GM18520 (cell line): ENCODE data around the gene TANGO2.

Source experiments
- ATAC-seq: cut with Tn5 transposase; IDR thresholded peaks from one replicate; pipeline ENCODE4 v1.9.1; 2021; ENCODE audit not compliant: unreplicated experiment

The TANGO2 gene

DNA sequence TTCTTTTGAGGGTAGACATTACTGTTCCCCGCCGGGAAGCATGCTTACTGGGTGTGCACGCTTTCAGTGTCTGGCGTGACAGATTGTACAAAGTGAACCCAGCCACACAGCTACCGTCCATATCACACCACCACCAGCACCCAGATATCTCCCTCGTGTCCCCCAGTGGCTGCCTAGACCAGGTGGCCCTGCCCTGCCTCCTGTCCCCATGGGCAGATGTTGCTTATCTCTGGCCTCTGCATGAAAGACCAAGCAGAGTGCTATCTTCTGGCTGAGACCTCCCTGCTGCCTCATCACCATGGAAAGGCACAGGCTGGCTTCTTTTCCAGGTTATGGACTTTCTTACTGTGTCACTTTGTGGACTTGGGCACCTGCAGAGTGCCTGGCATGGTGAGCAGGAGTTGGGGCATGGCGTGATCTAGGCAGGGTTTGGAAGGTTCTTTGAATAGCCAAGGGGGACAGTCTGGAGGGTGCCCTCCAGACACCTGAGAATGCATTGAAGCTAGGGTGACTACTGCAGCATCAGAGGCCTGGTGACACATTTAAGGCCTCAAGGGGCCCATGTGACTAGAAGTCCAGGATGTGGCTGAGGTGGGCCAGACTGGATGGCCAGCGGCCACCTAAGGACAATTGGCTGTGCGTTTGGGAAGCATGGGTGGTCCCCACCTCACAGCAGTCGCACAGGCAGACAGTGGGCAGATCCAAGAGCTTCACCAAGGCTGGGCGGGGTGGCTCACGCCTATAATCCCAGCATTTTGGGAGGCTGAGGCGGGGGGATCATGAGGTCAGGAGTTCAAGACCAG is 4.7 kb downstream of the TANGO2 start:
- no peak for ATAC-seq

DNA sequence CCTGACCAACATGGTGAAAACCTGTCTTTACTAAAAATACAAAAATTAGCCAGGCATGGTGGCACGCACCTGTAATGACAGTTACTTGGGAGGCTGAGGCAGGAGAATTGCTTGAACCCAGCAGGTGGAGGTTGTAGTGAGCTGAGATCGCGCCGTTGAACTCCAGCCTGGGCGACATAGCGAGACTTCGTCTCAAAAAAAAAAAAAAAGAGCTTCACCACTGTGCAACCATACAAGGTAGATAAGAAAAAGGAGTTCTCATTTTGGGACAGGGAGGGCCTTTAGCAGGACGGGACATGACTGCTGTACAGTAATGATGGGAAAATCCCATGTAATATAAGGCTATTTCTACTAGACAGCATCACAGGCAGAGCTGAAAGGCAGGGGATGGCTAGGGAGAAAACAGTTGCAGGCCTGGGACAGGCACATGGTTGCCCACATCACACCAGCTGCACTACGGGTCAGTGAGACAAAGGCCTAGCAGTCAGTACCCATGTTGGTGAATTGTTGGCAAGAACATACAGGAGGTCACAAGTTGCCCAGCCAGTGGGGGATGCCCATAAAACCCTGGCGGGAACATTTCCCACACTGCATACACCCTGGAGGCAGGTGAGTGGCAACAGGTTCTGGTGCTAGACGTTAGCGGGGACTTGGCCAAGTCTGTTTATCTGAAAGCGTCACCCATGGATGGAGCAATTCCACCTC is 5.4 kb downstream of the TANGO2 start:
- no peak for ATAC-seq

DNA sequence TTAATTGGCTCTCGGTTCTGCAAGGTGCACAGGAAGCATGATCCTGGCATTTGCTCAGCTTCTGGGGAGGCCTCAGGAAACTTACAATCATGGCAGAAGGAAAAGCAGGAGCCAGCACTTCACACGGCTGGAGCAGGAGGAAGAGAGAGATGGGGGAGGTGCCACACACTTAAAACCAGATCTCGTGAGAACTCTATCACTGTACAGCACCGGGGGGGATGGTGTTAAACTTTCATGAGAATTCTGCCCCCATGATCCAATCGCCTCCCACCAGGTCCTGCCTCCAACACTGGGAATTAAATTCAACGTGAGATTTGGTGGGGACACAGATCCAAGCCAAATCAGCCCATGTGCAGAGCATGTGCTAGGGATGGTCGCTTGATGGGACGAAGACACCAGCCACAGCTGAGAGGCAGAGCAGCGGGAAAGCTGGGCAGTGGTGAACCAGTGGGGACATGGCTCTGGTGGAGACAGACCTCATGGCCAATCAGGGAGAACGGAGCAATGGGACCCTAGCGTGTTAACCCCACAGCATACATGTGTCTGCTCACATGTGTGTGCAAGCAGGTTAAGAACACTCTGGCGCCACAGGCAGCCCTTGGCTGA is 6.2 kb downstream of the TANGO2 start:
- no peak for ATAC-seq

DNA sequence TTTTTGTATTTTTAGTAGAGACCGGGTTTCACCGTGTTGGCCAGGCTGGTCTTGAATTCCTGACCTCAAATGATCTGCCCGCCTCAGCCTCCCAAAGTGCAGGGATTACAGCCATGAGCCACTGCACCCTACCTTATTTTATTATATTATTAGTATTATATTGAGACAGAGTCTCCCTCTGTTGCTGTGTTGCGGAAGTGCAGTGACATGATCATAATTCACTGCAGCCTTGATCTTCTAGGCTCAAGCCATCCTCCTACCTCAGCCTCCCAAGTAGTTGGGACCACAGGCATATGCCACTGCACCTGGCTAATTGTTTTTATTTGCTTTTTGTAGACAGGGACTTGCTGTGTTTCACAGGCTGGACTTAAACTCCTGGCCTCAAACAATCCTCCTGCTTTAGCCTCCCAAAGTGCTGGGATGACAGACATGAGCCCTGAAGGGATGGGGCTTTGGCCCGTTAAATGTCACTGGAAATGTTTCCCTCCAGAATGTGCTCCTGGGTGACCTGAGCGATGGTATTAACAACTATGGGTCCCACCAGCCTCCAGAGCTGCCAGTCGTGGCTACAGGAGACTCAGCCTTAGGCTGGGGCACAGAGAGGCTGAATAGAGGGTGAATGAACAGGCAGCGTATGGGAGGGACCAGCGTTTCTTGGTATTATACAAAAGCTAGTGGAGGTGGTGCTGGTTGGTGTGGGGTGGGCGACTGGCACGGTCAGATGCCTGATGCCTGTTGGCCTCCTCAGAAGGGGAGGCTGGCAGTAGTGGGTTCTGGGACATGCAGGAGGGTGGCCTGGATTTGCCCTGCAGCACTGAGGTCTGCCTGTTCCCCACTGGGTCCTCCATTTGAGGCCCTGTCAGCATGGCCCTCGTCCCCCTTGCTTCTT is 7.3 kb downstream of the TANGO2 start:
- no peak for ATAC-seq

DNA sequence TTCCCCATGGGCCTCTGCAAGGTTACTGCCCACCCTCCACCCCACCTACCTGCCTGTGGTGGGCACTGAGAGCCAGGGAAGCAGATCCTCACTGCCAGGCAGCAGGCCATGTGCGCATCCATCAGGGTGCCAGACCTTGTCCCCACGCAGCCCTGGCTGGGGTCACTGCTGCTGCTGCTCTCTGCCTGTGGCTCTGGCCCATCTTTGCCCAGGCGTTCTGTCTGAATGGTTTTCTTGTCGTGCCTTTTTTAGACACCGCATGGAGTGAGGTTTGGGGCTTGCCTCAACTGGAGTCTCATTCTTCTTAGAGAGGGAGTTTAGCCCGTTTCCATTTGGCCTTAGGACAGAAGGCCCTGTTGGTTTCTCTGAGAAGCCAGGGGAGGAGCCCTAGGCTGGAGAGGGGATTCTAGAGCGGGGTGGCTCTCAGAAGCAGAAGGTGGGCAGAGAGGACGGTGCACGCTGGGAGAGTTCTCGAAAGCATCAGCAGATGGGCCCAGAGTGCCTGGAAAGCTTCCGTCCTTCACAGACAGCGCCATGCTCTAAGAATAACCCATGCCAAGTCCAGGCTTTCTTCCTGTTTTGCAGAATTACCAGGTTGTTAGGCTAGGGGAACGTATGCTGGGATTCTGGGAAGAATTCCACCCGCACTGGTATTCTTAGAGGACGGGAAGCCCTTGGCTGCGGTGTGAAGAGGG is 8.1 kb downstream of the TANGO2 start:
- no peak for ATAC-seq

DNA sequence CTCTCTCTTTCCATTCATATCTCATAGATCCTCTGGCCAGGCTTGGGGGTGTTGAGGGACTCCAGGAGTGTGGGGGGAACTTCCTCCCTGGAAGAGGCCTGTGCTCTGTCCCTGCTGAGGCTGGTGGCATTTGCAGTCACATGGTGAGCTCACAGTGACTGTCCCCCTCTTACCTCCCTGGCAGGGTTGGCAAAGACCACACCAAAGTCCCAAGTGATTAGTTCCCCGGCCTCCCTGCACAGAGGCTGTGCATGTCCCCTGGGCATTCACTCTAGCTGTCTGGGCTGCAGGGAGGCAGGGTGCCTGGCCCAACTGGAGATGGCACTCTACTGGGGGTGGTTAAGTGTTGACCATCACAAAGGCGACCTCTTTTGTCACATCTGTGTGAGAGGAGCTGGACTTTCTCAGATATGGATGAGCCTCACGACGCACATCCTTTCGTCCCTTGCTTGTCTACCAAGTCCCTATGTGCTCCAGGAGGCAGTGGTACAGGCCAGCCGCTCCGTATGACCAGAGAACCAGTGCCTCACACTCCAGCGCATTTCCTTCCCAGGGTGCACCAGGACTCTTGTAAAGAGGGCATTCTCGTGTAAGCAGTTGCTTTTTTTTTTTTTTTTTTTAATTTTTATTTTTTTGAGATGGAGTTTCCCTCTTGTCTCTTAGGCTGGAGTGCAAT is 8.8 kb downstream of the TANGO2 start:
- no peak for ATAC-seq

DNA sequence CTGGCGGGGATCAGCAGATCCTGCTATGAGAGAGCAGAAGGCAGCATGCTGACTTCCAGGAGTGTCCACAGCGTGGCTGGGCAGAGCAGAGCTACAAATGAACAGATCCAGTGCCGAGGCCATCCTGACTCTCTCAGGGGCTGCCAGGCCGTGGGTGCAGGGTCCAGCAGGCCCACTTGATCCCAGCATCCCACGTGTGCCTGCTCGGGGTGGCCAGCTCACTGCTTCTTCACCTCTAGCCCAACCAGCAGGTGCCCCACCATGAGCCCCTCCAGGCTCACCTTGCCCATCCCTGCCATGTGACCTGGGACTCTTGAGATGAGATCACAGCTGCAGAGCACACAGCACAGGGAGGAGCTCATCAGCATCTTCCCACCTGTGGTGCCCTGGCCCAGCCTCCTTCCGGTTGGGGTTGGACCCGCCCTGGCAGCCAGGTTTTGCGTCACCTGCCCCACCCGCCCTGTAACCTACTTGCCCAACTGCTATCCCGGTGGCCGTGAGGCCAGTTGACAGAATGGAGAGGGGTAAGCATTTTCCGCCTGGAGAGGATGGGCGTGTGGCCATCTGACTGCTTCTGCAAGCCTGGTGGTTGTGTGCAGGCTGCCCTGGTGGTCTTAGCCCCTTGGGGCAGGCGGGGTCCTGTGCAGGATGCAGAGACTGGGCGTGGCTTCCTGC is 11.0 kb downstream of the TANGO2 start:
- ATAC-seq, result no peak

DNA sequence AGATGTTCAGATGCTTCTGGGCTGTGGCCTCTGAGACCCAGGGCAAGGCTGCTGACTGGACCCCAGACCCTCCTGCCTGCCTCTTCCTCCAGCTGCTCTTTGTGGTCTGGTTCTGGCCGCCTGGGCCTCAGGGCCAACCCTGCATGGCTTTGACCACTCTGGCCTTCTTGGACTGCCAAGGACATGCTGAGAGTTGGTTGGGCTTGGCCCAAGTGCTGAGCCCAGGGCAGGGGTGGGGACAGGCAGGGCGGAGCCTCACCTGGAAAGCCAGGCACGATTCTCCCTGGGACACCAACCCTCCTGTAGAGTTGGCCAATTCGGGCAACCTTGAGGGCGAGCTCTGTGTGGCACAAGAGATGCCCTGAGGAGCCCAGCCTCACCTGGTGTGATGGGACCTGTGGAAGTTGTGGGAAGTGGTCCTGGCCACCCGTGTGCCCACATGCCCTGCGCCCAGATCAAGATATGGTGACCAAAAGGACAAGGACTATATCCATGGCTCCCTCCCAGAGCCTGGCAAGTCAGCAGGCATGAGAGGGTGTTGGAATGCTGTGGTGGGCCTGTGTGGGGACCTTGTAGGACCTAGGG is 11.6 kb downstream of the TANGO2 start:
- no peak for ATAC-seq

DNA sequence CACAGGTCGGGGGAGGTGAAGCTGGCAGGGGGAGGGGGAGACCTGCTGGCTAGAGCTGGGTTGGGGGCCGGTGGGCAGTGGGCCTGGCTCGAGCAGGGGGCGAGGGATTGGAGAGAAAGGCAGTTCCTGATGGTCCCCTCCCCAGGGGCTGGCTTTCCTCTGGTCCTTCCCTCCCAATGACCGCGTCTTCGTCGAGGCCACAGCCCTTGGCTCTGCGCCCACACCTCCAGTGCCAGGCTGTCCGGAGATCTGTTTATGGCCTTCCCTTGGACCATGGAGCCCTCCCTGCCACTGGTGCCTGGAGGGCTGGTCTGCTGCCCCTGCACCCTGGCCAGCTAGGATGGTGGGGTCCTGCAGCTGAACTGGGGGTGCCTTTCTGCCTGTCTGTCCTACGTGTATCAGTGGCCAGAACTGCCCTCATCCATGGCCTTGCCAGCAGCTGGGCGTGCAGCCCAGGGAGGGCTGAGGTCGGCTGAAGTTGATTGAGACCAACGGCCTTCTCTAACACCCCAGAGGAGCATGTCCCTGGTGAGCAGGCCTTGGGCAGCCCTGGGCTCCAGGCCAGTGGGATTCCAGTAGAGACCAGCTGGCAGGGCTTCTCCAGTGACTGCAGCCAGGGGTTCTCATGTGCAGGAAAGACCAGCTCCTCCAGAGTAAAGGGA is 12.3 kb downstream of the TANGO2 start:
- ATAC-seq, result no peak

DNA sequence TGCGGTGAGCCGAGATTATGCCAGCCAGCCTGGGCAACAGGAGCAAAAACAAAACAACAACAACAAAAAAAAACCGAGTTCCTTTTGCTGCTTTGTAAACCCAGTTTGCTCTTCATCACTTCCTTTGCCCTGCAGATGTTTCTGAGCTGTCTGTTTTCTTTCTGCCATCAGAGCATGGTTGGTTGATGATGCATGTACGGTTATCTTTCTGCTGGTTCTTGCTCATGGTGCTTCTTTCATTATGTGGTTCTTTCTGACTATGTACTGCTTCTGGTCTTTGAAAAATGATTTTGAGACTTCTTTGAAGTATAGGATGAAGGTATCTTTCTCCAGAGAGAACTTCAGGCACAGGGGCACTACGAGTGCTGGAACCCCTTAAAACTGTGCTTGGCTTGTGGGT is 13.2 kb downstream of the TANGO2 start:
- ATAC-seq, result no peak

DNA sequence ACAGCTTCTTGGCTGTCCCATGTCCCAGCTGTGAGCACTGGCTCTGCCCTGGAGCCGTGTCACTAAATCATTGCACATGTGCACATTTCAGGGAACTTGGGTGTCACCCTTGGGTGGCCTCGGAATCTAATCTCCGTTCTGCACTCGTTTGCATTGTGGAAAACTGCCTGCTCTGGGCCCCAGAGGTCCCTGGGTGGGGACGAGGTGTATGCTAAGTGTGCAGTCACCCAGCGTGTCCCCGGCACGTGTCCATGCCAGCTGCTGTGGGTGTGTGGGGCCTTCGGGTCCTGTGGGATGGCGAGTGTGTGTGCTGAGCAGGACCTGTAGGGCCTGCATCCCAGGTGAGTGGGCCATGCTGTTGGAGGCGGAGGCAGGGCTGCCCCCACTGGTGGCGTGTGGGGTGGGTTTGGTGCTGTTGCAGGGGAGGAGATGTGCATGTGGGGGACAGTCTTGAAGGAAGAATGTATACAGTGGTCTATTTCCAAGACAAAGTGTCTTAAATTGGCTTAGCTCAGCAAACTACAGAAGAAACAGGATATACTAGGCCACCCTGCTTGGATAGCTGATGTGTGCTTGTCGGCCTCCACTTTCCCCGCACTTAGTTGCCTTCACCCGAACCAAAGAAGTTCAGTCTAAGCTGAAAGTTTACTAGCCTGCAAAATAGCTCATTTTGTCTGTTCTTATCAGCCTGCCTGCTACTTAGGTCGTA is 14.6 kb downstream of the TANGO2 start:
- no peak for ATAC-seq

DNA sequence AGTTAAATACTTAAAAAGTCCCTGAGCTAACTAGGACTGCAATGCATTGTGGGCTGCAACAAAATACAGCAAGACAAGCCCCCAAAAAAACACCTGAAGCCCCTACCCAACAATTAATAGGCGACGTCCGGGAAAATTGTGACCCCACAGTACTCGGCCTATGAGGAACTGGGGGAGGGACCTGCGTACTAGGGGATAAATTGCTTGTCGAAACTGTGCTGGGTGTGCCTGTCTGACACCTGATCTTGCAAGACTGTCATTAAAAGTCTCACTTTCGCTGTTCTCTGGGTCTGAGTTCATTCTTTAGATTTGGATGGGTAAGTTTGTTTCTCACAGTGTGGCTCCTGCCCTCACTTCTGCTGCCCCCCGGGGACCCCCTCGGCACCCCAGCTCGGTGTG is 15.2 kb downstream of the TANGO2 start:
- ATAC-seq, result no peak

DNA sequence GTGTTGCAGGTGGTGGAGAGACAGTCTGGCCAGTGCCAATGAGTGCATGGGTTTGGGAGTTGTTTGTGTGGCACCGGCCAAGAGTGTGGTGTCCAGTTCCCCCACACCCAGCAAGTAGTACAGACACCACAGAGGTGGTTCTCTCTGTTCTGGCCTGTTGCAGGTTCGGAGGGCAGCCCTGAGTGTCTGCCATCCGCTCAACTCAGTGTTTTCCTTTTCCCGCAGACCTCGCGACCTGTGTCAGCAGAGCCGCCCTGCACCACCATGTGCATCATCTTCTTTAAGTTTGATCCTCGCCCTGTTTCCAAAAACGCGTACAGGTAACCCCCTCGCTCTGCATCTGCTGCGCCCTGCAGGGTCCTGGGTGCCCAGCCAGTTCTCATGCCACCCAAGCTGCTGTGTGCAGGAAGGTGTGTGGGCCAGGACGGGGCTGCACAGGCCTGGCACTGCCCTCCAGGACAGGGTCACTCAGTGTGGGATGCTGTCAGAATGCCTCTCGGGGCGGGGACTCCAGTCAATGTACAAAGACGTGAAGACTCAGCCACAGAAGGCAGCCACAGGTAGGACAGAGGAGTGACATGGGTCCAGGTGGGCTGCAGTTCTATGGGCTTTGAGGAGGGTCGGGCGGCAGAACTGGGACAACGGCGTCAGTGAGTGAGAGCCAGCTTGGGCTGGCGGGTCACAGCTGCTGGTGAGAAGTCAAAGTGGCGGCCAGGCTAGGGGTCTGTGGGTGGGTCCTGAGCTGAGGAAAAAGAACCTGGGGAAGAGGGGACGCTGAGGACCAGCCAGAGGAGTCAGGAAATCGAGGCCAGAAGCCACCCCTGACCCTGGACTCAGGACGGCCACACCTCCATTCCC is 15.9 kb downstream of the TANGO2 start:
- ATAC-seq, result no peak

DNA sequence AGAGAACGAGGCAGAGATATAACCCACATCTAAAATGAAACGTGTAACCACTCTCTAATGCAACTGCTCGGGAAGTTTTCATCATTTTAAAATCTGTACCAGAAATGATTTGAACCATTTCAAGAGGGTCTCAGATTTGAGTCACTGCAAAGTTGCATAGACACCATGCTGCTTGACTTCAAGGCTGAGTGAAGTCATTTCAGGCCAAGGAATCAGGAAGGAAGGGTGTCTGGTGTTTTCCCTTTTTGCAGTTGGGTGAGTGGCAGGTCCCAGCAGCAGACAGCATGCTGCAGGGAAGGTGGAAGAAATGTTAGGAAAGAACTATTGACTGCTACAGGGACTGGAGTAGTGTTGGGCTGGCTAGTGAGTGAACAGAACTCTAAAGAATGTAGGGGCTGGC is 16.5 kb downstream of the TANGO2 start:
- ATAC-seq, result no peak

DNA sequence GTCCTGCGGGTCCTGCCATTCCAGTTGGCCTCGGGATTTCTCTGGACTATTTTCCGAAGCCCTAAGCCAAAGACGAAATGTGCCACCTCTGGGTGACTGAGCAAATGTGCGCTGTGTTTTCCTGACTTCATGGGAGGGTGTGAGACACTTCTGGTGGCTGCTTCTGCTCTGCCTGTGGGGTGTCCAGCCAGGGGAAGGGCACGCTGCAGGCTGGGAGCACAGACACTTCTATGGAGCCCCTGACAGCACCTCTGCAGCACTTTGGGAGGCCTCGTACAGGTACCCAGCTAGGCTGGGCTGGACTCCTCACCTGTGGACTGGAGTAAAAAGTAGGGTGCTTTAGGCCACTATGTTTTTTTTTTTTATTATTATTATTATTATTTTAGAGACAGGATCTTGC is 17.7 kb downstream of the TANGO2 start:
- no peak for ATAC-seq

DNA sequence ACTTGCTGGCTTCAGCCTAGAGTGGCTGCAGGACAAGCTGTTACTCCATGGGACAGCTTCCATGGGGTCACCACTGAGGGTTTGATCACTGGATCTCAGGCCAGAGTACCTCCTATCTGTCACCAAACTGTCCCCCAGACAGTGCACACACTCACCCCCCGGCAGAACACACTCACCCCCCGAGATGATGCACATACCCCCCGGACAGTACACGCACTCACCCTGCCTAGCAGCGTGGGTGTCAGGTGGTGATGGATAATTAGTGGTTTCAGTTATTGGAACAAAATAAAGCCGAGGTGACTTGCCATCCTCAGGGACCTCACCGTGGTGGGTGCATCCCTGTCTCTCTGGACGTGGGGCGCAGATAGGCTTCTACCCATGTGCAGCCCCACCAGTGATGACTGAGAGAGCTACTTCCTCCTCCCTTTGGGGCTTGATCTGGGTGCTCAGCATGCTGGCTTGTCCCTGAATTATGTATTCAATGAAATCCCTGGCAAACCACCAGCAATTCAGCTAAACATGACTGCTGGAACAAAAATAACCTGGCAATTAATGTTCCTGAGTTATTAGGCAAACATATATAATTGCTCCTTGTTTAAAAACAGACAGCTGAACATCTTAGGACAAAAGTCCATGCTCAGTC is 18.9 kb downstream of the TANGO2 start:
- no peak for ATAC-seq
